Activated naive CD4-positive, alpha-beta T cell treated with anti-CD3 and anti-CD28 coated beads for 36 hours (primary cell): ENCODE results near the gene FAM78A. TPM values are rescaled to one million over a fixed set of nuclear protein-coding genes. Genes with fewer than 3 reads are reported as not detected.
A peak's percentile ranks its signal among the peaks of the same experiment; 100 is the strongest.

ENCODE experiments used
- CTCF ChIA-PET: fragments of 350-600 bp; sonication (Branson Sonifier 250); formaldehyde crosslinking; loops from one replicate; lab custom pipeline; 2021; ENCODE audit warnings: antibody characterized with exemption; lab: Charles Lee
- DNase-seq: peaks from one replicate; pipeline ENCODE4 v3.0.0-alpha.2; 2020
- H3K27ac Mint-ChIP-seq: one replicate; pipeline ENCODE4 v1.8.0; 2021; ENCODE audit warnings: mild to moderate bottlenecking, mixed read lengths
- H3K27me3 Mint-ChIP-seq: one replicate; pipeline ENCODE4 v1.8.0; 2021; ENCODE audit warnings: low read depth, mixed read lengths
- H3K36me3 Mint-ChIP-seq: one replicate; pipeline ENCODE4 v1.8.0; 2021; ENCODE audit warnings: low read depth, mixed read lengths
- H3K4me1 Mint-ChIP-seq: one replicate; pipeline ENCODE4 v1.8.0; 2021; ENCODE audit warnings: low read depth, mixed read lengths
- H3K4me3 Mint-ChIP-seq: one replicate; pipeline ENCODE4 v1.8.0; 2021; ENCODE audit warnings: mild to moderate bottlenecking, moderate library complexity, mixed read lengths
- H3K9me3 Mint-ChIP-seq: one replicate; pipeline ENCODE4 v1.8.0; 2021; ENCODE audit warnings: mixed read lengths
- intact Hi-C: fragments of 100-400 bp; cut with micrococcal nuclease; formaldehyde crosslinking; loops from one replicate; pipeline ENCODE4 v1.15.1; 2023
- total RNA-seq, 2 experiments: library from RNA; stranded (reverse); gene quantifications; one replicate each; pipeline ENCODE4 v1.2.3, GENCODE V29; 2021

The FAM78A gene
- total RNA-seq, 2 experiments from 2014 or later = 24.1 to 24.7 TPM

DNA sequence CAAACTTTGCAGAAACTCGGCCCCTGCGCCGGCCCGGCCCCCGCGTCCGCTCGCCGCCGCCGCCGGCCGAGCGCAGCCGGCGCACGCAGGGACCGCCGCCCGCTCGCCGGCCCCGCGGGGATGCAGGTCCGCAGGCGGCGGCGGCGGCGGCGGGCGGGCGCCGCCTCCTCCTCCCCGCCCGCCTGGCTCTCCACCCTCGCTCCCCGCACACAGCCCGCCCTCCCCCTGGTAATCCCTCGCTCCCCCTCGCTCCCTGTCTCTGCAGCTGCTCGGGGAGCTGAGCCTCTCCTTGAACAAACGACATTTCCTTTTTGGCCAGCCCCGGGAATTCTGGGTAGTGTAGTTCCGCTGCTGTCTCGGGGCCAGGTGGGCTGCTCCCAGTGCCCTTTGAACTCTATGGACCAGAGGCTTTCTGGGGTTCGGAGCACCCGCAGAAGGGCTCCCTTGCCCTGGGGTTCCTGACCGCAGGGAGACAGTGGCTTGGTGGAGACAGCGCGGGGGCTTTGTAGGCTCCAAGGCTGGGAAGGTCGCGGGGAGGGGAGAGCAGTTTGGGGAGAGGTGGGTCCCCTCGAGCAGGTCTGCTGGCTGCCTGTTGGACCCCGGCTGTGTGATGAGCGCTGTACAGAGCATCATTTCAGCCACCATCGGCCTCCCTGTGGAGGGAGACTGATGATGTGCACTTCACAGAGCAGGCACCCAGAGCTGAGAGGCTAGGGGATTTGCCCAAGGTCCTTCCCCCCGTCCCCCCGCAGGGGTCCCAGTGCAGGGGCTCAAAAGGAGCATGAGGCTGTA, 1.8 kb upstream of the FAM78A start:
- intact Hi-C loops = loop anchor here (1.0 to 10.0 kb wide), 6 partner anchors 9 to 1443 kb away; partner anchors contain the start of genes C9orf78, POMT1 and USP20
- Mint-ChIP-seq H3K36me3 (peaks cover 31% of the 10 kb centered on the region), H3K9me3 (no peaks in the 10 kb centered on the region), H3K4me1 (peaks cover 20% of the 10 kb centered on the region), H3K27me3 (peaks cover 4% of the 10 kb centered on the region), H3K27ac (peak overlapping the region; percentile 67), H3K4me3 (peak overlapping the region; percentile 76)
- CTCF ChIA-PET = interaction anchor here (0.5 to 0.9 kb wide), 2 partner anchors 63 to 99 kb away, joined by 3 read pairs; no protein-coding TSS in a partner anchor
- peak; percentile 86 for DNase-seq

DNA sequence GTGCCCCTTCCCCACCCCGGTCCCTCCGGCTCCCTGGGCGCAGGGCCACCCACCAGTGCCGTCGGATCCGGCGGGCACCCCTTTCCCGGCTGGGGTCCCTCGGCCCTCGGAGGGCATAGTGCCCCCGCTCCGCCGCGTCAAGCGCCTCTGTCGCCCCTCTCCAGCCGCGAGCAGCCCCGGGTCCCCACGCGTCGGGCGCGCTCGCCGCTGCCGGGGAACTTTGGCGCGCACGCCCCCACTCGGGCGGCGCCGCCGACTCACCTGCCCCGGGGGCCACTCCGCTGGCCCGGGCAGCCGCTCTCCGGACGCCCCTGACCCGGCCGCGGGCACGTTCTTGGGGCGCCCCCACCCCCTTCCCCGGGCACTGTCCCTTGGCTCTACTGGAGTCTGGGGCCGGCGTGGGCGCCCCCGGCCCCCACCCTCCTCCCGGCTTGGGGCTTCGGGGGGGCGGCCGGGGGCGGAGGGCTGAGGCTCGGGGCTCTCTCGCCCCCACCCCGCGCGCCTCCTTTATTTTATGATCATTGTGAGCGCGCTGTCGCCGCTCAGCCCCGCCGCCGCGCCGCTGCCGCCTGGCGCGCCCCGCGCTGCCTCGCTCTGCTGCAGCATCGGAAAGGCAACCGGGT, 1.1 kb upstream of the FAM78A start:
- no peak overlapping the region for H3K27ac Mint-ChIP-seq
- H3K4me3 Mint-ChIP-seq = peak overlapping the region; percentile 54
- intact Hi-C loops = loop anchor here (5.0 to 10.0 kb wide), 4 partner anchors 35 to 1443 kb away; partner anchors contain the start of genes C9orf78, POMT1 and USP20

DNA sequence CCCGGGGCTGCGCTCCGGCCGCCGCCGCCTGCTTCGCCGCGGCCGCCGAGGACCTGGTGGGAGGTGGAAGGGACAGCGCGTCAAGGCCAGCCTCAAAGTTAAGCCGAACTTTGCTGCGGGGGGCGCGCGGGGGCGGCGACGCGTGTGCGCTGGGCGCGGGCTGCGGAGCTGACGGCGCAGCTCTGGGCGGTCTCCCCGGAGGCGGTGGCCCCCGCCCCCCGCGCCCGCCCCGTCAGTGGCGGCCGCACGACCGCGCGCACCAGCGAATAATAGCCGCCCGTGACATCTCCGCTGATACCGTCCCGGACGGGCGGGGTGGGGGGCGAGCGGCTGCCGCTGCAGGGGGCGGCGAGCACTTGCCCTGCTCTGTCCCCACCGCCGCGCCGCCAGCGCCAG, 579 bp upstream of the FAM78A start:
- Mint-ChIP-seq H3K4me1 (peaks cover 21% of the 10 kb centered on the region), H3K9me3 (no peaks in the 10 kb centered on the region), H3K4me3 (peak overlapping the region; percentile 54), H3K27ac (no peak overlapping the region), H3K27me3 (no peaks in the 10 kb centered on the region), H3K36me3 (peaks cover 37% of the 10 kb centered on the region)
- intact Hi-C loops = loop anchor here (5.0 to 10.0 kb wide), 4 partner anchors 35 to 1442 kb away; partner anchors contain the start of genes C9orf78, POMT1 and USP20
- DNase-seq = peak; percentile 41
- CTCF ChIA-PET = interaction anchor here (0.5 kb wide), 1 partner anchor 57 kb away, joined by 3 read pairs; no protein-coding TSS in a partner anchor

More for the DNA sequence above, 1.1 kb upstream of the FAM78A start:
- H3K27me3 Mint-ChIP-seq = peaks cover 4% of the 10 kb centered on the region
- CTCF ChIA-PET = no interaction called here
- no peak for DNase-seq
- peaks cover 21% of the 10 kb centered on the region for H3K4me1 Mint-ChIP-seq
- H3K36me3 Mint-ChIP-seq = peaks cover 35% of the 10 kb centered on the region
- H3K9me3 Mint-ChIP-seq = no peaks in the 10 kb centered on the region

DNA sequence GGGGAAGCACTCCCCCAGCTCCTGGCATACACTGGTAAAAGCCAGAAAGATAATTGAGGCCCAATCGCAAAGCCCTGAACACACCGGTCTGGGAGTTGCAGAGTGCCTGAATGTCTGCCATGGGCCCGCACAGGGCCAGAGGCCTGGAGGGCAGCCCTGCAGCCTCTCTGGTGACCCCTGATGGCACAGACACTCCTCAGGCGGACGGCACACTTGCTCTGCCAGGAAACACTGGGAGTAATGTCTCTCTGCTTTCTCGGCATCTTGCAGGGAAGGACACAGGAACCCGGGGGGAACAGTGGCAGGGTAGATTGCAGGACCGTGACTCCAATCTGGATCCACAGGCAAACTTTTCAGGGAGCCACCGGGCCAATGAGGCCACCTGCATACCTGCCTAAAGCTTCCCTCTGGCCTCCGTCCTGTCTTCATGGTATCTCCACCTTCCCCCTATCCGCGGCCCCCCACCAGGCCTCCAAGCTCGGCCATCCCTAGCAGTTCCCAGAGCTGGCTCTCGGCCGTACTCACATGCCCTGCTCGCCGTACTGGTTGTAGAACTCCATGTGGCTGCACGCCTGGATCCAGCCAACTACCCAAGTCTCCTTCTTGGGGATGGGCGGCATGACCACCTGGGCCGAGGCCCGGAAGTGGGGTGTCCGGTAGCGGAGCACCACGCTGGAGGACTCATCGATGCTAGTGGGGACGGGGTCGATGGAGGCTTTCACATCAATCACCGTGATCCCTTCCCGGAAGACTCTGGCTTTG, 797 bp downstream of the FAM78A start:
- Mint-ChIP-seq H3K4me1 (peaks cover 27% of the 10 kb centered on the region), H3K27ac (peak overlapping the region; percentile 99), H3K4me3 (peak overlapping the region; percentile 96), H3K36me3 (peaks cover 45% of the 10 kb centered on the region), H3K27me3 (no peaks in the 10 kb centered on the region), H3K9me3 (no peaks in the 10 kb centered on the region)
- peak; percentile 56 for DNase-seq
- CTCF ChIA-PET = interaction anchor here (0.9 to 1.7 kb wide), 5 partner anchors 12 to 96 kb away, joined by 3 to 8 read pairs (median 4); no protein-coding TSS in a partner anchor
- intact Hi-C loops = loop anchor here (1.0 to 10.0 kb wide), 6 partner anchors 19 to 1441 kb away; partner anchors contain the start of genes C9orf78, POMT1 and USP20

DNA sequence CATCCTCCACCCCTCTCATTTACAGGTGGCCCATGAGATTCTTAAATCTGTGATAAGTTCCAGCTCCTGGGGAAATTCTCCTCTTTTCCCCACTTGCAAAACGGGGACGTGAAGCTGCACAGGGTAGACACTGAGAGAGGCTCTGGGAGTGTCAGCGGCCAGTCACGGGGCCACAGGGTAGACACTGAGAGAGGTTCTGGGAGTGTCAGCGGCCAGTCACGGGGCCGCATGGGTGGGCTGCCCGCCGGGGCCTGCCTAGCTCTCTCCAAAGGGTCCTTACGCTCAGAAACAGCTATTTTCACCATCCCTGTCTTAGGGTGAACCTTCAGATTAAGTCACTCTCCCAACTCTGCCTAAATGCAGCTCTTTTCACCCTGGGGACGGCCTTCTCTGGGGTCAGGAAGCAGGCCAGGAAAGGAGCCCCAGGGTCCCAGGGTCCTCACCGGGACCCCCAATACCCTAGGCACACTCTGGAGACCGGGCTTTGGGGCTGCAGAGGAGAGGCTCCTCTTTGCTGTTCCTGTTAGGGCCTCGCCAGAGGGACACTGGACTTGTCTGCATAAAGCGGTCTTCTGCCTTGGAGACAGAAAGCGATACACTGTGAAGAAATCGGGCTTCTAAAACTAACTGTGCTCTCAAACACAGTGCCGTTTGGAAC, 1.5 kb downstream of the FAM78A start:
- peak overlapping the region; percentile 99 for H3K27ac Mint-ChIP-seq
- CTCF ChIA-PET = interaction anchor here (0.6 to 1.7 kb wide), 8 partner anchors 11 to 95 kb away, joined by 3 to 8 read pairs (median 4); no protein-coding TSS in a partner anchor
- peaks cover 45% of the 10 kb centered on the region for H3K36me3 Mint-ChIP-seq
- no peaks in the 10 kb centered on the region for H3K9me3 Mint-ChIP-seq
- peak overlapping the region; percentile 96 for H3K4me3 Mint-ChIP-seq
- no peaks in the 10 kb centered on the region for H3K27me3 Mint-ChIP-seq
- H3K4me1 Mint-ChIP-seq = peaks cover 31% of the 10 kb centered on the region
- intact Hi-C loops = loop anchor here (1.0 to 10.0 kb wide), 11 partner anchors 9 to 1440 kb away; partner anchors contain the start of genes C9orf78, POMT1 and USP20
- peak; percentile 58 for DNase-seq

- no peaks in the 10 kb centered on the region for H3K9me3 Mint-ChIP-seq
- H3K27me3 Mint-ChIP-seq = no peaks in the 10 kb centered on the region
- intact Hi-C loops = loop anchor here (1.0 to 10.0 kb wide), 7 partner anchors 8 to 1439 kb away; partner anchors contain the start of genes C9orf78 and USP20
- H3K36me3 Mint-ChIP-seq = peaks cover 45% of the 10 kb centered on the region
- CTCF ChIA-PET = interaction anchor here (0.6 to 1.7 kb wide), 10 partner anchors 10 to 94 kb away, joined by 3 to 8 read pairs (median 4); no protein-coding TSS in a partner anchor
- peak overlapping the region; percentile 99 for H3K27ac Mint-ChIP-seq
- DNase-seq = peak; percentile 57
- H3K4me3 Mint-ChIP-seq = peak overlapping the region; percentile 96
- peaks cover 38% of the 10 kb centered on the region for H3K4me1 Mint-ChIP-seq
These were observed 2.2 kb downstream of the FAM78A start for GRCh38 chr9:131273856-131274673.

DNA sequence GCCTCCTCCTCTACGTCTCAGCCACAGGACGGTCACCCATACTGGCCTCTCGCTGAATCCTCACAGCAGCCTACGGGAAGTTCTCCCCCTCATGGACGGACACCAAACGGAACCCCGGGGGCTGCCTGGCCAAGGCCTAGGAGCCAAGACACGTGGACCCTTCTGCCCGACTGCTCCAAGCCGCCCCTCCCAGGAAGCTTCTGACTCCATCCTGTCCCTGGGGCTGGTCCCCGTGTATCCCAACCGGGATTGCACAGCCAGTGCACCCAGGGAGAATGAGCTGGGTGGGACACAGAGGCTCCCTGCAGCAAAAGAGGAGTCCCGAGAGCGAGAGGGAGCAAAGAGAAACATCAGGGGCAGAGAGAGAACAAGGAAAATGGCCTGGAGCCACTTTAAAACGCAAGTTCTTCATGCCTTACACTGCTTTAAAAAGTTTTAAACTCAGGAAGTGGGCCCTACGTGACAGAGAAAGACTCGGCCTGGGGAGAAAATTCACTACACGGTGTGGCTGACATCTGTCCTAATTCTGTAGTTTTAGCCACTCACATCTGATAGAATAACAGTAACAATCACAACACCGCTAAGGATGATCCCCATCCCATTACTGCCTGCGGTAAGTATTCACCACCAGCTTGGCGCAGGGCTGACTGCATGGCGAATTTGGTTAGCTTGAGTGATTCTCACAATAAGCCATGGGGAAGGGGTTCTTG, 3.0 kb downstream of the FAM78A start:
- CTCF ChIA-PET = interaction anchor here (1.0 to 2.3 kb wide), 3 partner anchors 9 to 59 kb away, joined by 3 to 10 read pairs (median 4); no protein-coding TSS in a partner anchor
- H3K36me3 Mint-ChIP-seq = peaks cover 45% of the 10 kb centered on the region
- intact Hi-C loops = loop anchor here (5.0 to 10.0 kb wide), 5 partner anchors 124 to 1438 kb away; partner anchors contain the start of genes C9orf78 and USP20
- peak overlapping the region; percentile 96 for H3K4me3 Mint-ChIP-seq
- H3K9me3 Mint-ChIP-seq = no peaks in the 10 kb centered on the region
- H3K27ac Mint-ChIP-seq = peak overlapping the region; percentile 99
- peaks cover 34% of the 10 kb centered on the region for H3K4me1 Mint-ChIP-seq
- DNase-seq = peak; percentile 43
- H3K27me3 Mint-ChIP-seq = no peaks in the 10 kb centered on the region

GRCh38 chr9:131272212-131272611, 4.1 kb downstream of the FAM78A start:
- H3K4me1 Mint-ChIP-seq = peaks cover 38% of the 10 kb centered on the region
- H3K36me3 Mint-ChIP-seq = peaks cover 45% of the 10 kb centered on the region

GRCh38 chr9:131271506-131271931, 4.8 kb downstream of the FAM78A start:
- CTCF ChIA-PET = interaction anchor here (1.1 to 2.3 kb wide), 3 partner anchors 15 to 93 kb away, joined by 4 to 12 read pairs (median 10); no protein-coding TSS in a partner anchor
- intact Hi-C loops = loop anchor here (2.0 to 10.0 kb wide), 6 partner anchors 126 to 1437 kb away; partner anchors contain the start of genes C9orf78, NUP214 and USP20
- H3K4me1 Mint-ChIP-seq = peaks cover 45% of the 10 kb centered on the region
- peaks cover 45% of the 10 kb centered on the region for H3K36me3 Mint-ChIP-seq
- no peaks in the 10 kb centered on the region for H3K9me3 Mint-ChIP-seq
- no peaks in the 10 kb centered on the region for H3K27me3 Mint-ChIP-seq
- peak overlapping the region; percentile 96 for H3K4me3 Mint-ChIP-seq
- DNase-seq = peak; percentile 52
- H3K27ac Mint-ChIP-seq = peak overlapping the region; percentile 99

More at GRCh38 chr9:131272212-131272611, 4.1 kb downstream of the FAM78A start:
- Mint-ChIP-seq H3K9me3 (no peaks in the 10 kb centered on the region), H3K27me3 (no peaks in the 10 kb centered on the region), H3K4me3 (peak overlapping the region; percentile 96), H3K27ac (peak overlapping the region; percentile 99)
- CTCF ChIA-PET = interaction anchor here (0.8 to 2.3 kb wide), 3 partner anchors 16 to 64 kb away, joined by 3 to 10 read pairs (median 4); no protein-coding TSS in a partner anchor
- intact Hi-C loops = loop anchor here (5.0 to 10.0 kb wide), 5 partner anchors 125 to 1437 kb away; partner anchors contain the start of genes C9orf78 and USP20
- DNase-seq = no peak
